Anterior cingulate cortex (tissue), 58 donors: ENCODE measurements around the gene IRF1.
A peak's percentile ranks its signal among the peaks of the same experiment; 100 is the strongest.

Experiments used
- DNase-seq, 58 donors: peaks; one replicate each; lab custom pipeline; 2025; lab: John Stamatoyannopoulos, UW

The IRF1 gene

DNA sequence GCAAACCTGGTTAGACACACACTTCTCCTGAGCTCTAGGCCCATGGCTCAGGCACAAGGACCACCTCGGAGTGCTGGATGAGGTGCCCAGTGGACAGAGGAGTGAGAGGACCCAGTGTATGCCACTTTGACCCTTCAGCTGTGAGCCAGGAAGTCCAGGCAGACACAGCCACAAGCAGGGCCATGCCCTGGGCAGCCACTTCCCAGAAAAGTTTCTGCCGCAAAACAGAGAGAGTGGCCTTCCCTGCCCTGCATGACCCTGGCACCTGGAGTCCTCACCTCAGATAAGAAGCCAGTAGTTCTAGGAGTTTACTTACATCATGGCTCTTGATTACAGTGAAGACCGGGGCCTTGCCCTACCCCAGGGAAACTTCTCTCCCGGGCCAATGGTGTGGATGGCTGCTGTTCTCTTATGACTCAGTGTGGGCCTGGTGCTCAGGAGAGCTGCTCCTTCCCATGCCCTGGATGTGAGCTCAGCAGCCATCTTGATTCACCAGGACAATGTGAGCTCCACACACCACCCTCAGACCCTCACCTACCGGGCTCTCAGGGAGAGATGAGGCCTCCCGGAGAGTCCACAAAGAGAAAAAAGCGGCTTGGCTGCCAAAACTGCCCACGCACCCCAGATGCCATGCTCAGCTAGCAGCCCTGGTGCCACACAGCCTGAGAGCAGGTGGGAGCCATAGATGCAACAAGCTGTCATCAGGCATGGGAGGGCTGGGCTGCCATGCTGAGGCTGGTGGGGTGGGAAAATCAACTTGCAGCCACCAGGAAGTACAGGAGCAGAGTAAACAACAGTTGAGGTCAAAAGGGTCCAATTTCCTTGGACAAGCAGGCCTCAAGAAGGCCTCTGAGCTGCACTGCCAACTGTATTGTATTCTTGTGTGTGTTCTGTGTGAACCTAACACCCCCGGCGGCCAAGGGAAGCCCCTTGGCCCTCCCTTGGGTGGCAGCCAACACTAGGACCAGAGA is 11.7 kb upstream of the IRF1 start:
- DNase-seq: peak in 11 of 58 donors; percentile 14 to 53 (median 32)

DNA sequence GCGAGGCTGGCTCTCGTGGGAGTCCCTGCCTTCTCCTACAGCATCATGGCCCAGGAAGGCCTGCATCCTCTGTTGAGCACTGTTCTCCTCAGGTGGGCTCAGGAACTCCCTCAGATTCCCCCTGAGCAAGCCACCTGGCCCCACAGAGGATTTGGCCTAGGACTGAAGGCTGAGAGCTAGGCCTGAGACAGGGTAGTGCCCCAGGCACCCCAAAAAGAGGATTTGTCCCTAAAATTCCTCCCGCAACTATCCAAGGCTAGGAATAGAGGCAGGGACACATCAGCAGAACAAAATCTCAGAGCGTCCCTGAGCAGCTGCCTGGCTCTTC is 11.0 kb upstream of the IRF1 start:
- no peak for DNase-seq

DNA sequence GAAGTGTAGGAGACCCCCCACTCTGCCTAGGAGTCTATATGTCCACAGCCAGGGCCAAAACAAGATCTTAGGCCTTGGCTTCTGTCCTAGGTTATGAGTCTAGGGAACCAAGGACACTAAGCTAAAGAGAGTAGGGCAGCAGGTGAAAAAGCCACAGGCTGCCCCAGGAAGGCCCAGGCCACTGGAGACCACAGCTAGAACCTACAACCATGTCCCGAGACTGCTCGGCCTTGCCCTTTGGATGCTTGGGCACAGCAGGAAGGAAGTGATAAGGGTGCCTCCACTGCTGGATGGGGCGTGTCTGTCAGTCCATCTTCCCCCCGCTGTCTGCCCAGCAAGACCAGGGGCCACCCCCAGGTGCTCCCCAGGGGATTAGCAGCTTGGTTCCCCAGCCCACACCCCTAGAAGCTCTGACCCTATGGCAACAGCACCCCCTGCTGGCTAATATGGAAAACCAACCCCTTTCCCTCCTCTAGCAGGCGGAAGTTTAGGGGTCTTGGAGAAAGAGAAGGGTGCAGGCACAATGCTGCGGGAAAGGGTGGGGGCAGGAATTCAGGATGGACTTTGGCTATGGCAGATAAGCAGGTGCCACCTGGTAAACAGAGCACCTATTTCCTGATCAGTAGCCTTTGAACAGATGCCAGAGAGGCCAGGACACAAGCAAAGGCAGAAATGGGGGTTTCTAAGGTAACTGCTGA is 10.5 kb upstream of the IRF1 start:
- DNase-seq: peak in 29 of 58 donors; percentile 15 to 65 (median 40)

DNA sequence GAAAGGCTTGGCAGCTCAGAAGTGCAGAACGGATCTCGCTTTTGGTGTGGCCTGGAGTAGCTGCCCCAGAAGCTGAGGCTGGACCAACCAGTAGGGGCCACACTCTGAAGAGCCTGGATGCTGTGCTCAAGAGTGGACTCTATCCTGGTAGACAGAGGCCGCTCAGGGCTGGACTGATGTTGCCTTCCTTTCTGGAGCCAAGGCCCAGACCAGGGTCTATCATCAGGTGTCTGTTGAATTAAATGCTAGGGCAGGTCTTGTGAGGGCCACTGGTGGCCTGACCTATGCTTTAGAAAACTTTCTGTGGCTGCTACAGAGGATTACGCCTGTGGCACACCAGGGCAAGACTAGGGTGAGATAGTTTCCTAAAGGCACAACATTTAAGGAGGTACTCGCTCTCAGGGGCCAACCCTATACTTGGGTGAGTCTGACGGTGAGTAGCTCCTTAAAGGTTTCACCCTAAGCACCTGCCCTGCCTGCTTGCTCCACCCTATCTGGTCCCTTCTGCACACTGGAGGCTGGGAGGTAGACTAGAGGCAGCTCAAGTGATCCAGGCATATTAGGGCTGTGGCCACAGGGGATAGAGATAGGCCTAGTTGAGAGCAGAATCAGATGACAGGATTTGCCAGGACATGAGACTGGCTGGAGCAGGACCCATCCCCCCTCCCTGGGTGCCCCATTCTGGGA is 9.8 kb upstream of the IRF1 start:
- DNase-seq: no peak

DNA sequence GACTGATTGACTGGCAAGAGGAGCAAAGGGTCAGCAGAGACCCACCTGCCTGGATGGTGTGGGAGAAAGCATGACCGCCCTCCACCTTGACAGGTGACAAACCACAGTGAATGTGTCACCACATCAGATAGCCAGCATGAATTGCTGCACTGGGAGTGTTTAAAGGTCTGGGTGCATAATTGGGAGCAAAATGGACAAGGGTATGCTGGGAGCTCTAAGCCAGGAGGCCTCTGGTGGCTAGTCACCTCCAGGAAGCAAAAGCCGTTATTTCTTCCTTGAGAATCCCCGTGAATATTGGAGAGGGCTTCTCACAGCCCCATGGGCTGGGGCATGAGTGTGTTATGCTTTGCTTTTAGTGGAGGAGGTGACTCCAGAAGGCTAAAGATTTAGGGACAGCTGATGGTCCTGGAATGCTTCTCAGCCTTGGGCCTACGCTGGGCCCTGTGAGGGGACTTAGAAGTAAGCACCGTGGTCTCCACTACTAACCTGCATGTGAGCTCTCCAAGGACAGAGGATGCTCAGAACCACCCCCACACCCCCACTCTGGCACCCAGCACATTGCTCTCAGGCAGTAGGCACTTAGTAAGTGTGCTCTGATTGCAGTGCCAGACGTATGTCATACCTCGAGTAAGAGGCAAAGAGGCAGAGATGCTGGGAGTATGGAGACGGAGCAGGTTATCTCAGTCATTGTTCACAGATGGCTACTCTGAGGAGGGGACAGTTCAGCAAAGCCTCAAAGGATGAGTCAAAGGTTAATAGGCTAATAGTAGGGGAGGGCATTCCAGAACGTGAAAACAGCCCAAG is 9.1 kb upstream of the IRF1 start:
- no peak for DNase-seq

DNA sequence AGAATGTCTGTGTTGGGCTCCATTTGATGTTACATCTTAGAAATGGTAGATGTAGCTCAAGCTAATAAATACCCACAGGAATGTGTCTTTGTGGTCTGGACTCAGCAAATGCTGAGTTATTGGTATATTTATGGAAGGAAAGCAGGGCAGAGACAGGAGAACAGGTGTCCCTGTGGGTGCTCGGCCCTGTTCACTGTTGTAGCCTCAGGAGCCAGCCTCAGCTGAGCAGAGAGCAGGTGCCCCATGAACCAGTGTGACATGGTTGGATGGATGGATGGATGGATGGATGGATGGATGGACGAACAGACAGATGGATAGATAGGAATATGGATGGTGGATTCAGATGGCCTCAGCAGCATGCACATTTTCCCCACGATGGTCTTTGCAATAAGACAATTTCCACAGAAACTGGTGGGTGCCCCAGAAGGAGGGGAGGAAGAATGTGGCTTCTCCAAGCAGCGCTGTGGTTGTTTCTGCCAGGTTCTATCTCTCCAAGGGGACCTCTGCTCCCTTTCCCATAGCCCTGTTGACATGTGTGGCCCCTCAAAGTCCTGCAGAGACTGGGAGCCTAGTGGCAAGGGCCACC is 8.2 kb upstream of the IRF1 start:
- no peak for DNase-seq

DNA sequence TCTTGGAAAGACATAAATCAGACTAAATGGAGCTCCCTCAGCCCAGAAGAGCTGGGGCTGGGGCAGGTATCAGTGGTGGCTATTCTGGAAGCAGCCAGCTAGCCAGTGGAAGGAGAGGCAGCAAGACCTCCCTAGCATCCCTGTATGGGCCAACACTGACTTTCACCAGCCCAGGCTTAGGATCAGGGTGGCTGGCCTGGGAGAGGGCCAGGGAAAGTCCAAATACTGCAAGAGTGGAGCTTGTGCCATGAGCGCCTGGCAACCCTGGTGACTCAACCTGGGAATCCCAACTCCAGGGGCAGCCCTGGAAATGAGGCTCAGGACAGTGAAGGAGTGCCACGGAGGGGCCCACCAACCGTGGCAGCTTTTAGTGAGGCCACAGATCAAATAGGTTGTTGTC is 7.6 kb upstream of the IRF1 start:
- DNase-seq: peak in 2 of 58 donors; percentile 33 to 51

DNA sequence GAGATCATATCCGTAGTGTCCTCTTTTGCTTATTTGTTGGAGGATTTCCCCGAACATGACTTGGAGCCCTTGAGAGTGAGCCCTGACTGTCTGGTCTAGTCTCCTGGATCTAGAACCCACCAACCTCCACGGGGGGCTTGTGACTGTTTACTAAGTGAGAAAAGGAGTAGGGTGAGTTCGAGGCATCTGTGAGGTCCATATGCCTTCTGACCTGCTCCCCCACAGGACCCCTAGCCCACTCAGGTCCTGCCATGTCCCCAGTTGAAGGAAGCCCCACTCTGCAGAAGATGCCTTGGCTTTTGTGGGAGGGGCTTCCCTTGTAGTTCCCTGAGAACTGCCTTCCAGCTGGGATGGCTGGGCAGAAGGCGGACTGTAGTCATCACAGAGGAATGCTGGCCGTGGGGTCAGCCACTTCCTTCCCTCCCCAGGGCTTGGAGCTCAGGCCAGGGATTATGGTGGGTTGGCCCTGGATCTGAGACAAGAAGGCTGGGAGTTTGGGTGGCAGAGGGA is 7.0 kb upstream of the IRF1 start:
- DNase-seq: no peak

DNA sequence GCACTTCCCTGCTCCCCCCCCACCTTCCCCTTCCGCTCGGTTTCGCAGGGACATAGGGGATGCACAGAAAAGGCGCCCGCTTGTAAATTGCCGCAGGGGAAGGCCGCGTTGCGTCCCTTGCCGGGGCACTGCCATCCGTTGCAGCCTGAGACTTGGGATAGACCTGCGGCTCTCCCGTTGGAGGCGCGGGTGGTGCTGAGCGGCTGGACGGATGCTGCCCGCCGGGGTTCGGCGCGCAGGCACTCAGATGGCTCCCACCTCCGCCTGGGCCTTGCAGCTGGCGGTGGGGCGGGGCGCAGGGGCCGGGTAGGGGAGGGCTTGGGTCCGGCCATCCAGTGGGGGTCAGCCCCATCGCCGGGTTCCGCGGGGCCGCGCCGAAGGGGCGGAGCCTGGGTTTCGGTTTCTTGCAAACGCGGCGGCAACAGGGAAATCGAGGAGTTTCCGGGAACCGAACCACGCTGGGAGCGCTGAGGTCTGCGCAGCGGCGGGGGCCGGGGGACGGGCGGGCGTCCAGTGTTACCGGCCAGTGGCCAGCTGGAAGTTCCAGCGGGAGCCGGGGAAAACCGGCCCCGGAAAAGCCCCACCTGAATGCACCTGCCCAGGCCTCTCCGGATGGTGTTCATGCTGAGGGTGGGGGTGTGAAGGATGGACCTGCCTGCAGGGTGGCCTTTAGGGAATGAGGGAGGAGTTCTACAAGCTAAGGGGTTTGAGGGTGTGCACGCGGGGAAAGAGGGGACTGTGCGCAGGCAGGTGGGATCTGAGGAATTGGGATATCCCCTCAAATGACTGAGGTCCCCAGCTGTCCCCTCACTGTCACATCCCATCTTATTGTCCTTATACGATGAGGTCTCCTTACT is 6.3 kb upstream of the IRF1 start:
- peak in 52 of 58 donors; percentile 28 to 92 (median 63) for DNase-seq

DNA sequence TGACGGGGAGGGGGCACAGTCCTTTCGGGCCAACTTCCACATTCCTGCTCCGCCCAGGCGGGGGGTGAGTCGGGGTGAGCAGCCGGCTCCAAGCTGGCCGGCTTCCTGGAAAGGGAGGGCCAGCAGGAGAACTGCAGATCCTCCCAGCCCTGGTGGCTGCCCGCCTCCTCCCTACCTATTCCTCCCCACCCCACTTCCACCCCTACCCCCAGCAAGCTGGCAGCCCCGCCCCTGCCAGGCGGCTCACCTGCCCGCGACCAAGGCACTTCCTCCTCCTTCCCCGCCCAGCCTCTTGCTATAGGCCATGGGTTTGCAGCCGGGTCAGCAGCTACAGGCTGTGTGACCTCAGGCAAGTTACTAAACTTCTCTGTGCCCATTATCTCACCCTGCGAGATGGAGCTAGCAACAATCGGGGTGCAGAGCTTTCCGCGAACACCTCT is 5.6 kb upstream of the IRF1 start:
- DNase-seq: peak in 46 of 58 donors; percentile 25 to 88 (median 66)

DNA sequence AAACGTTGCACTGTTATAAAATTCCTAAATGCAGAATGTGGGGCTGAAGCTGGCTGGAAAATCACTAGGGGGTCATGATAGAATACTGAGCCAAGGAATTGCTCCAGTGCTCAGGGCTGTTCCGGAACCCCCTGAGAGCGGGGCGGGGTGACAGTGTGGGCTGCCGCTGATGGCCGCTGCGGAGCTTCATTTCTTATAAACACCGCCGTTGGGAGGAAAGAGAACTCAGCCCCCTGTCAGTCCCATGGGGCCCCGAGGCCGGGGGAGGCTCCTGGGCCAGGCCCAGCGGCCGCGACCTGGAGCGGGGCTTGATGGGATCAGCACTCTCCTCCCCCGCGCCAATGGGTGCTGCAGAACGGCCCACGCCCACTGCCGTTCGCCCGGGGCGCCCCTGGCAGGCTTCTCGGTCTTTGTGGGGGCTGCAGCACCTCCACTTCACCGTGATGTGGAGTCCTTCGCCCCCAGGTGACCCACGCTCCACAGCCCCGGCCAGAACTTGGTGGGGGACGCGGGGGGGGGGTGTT is 5.2 kb upstream of the IRF1 start:
- peak in 50 of 58 donors; percentile 25 to 88 (median 68) for DNase-seq

DNA sequence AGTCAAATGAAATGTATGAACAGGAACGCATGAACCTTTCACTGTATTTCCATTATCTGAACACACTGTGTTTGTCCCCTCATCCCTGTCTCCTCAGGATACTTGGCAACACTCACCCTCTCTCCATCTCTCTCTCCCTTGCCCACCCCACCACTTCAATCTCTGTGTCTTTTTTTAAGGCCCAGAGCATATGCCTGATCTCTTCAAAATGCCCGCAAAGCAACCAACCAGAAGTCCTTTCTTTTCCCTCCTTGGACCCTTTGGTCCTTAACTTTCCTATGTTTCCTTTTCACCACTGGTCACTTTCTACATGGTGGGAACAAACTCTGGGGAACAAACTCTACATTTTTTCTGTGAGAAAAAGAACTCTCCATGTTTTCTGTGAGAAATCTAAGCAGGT is 3.2 kb upstream of the IRF1 start:
- DNase-seq: no peak

DNA sequence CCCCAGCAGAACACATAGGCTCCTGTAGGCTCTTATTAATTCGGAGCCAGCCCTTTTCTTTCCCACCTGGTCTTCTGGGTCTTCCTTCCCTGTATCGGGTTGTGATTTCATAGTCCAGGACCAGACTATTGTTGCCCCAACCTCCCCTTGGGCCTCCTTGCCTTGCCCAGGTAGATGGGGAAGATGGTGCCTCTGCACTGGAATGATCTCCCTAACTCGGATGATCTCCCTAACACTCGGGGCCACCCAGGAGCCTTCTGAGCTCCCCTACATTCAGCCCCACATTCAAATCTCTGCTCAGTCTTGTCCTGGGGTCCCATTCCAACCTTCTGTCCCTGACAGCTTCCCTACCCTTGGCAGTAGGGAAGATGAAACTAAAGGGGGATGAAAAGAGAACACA is 2.7 kb upstream of the IRF1 start:
- DNase-seq: no peak

DNA sequence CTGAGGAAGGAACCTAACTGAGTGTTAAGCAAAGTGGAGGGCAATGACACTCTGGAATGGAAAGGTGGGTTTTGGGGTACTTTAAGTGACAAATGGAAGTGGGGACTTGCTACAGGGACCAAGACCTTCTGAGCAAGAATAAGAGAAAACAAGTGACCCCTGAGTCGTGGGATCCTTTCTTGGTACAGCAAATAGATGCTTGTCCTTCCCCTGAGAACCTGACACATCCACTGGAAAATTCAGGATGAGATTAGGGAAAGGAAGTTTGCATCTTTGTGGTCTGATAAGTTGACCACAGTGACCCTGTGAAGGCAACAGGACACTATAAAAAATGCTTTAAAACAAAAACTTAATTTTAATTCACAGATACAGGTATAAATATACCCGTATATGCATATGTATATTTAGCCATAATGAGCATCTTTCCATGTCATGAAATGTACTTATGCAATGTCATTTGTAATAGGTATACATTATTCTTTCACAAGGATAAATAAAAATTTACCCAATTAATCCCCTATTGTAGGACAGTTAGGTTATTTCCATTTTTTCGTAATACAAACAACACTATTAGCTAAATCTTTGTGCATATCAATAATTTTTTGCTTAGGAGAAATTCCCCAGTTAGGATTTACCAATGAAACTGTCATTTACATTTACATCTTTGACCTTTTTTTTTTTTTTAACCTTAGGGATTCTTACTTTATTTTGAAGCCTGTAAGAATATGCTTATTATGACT is 2.0 kb upstream of the IRF1 start:
- no peak for DNase-seq

DNA sequence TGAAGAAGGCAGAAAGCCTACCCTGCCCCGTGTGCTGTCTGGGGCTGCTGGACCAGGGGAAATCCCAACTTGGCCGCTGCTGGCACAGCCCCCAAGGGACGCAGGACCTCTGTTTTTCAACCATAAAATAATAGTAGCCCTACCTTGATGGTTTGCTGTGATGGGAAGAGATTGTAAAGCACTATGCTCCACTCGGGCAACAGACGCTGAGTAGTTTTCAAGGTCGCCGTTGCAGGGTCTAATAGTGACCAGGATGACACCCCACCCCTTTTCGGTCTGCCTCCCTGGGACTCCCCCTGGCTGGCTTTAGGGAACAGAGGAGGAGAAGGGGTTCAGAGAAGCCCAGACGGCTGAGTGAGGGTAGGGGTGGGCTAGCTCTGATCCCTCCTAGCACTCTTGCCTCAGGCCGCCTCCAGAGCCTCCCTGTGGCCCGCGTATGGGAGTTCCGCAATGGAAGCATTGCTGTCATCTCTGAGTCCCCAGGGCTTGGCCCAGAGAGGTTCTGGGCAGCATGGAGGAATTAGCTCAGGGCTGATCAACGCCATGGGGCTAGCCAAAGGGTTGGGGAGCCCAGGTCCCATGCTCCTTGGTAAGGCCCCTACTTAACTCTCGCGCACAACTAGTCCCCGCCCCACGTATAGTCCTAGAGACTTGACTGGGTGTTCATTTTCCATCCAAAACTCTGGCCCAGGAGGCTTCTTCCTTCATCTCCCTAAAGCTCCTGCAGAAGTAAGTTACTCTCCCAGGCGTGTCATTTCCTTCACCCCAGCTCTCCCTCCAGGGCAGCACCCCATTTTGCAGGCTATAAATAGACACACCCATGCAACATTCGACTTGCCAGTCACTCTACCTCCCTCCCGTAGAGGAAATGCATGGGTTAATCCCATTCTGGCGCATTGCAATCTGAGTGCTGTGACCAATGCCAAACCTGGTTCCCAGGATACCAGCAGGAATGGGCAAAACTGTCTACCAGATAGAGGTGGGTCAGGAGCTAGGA is 1.1 kb upstream of the IRF1 start:
- no peak for DNase-seq

DNA sequence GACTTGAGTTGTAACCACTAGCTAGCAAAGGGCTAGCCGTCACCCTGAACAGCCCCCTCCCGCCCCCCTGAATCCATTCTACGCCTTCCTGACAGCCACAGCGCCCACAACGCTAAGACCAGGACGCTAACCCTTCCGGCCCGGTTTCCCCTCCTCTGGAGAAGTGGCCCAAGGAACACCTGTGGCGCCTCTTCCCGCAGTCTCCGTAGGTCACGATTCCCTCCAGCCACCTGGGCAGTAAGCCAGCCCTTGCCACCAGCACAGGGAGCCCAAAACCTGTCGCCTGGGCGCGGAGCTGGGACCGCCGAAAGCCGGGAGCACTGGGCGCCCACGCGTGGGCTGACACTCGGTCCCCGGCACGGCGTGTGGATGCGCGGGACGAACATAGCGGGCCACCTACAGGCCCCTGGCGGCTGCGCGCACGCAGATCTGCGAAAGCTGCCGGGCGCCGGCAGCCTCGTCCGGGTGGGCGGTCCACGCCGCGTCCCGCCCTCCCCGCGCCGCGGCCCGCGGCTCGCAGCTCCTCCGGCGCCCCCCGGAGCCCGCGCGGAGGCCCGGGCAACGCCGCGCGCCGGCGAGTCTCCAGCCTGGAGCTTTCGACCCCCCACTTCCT is 596 bp downstream of the IRF1 start:
- peak in 24 of 58 donors; percentile 21 to 70 (median 43) for DNase-seq
